Body of pancreas (tissue), 4 donors: ENCODE results near the gene CLDN24.

ENCODE experiments used
- CTCF ChIP-seq, 7 experiments: fragments of 450-650 bp in 4 of 7; fragments of 200-600 bp in 3 of 7; sonication (generic) in 3 of 7; IDR thresholded peaks; one replicate each; pipeline ENCODE4 v1.5.1; 2016 to 2019; ENCODE audit warnings: antibody characterized with exemption in 7 of 7
- POLR2A ChIP-seq, 3 donors: fragments of 450-650 bp; IDR thresholded peaks; one replicate each; pipeline ENCODE4 v1.6.1; 2016; ENCODE audit warnings: antibody characterized with exemption in 3 of 3, mild to moderate bottlenecking in 2 of 3

- TF ChIP-seq POLR2A (IDR thresholded peaks at IDR 0.05) (no peak), CTCF (IDR thresholded peaks at IDR 0.05) (no peak)
Observed at GRCh38 chr4:183369073-183369472, 46.8 kb upstream of the CLDN24 start.
